DMS153 (cell line): ENCODE measurements around the gene DOCK4.
A peak's percentile ranks its signal among the peaks of the same experiment; 100 is the strongest.

ENCODE experiments used
- DNase-seq: peaks from one replicate; lab custom pipeline; 2025; lab: John Stamatoyannopoulos, UW

DOCK4 gene

GRCh38 chr7:112006071-112006470, 200.1 kb downstream of the DOCK4 start:
- DNase-seq: no peak

GRCh38 chr7:112005205-112005775, 200.9 kb downstream of the DOCK4 start:
- no peak for DNase-seq

GRCh38 chr7:112001091-112001826, 204.9 kb downstream of the DOCK4 start:
- DNase-seq: no peak

- DNase-seq: no peak
Observed at GRCh38 chr7:111998326-111998725, 207.9 kb downstream of the DOCK4 start.

GRCh38 chr7:111997546-111997945, 208.7 kb downstream of the DOCK4 start:
- no peak for DNase-seq

- DNase-seq: no peak
Observed at GRCh38 chr7:111992601-111993000, 213.6 kb downstream of the DOCK4 start.

GRCh38 chr7:111990643-111991042, 215.6 kb downstream of the DOCK4 start:
- DNase-seq: no peak

GRCh38 chr7:111987886-111988285, 218.3 kb downstream of the DOCK4 start:
- no peak for DNase-seq

- DNase-seq: no peak
Observed at GRCh38 chr7:111987115-111987826, 218.9 kb downstream of the DOCK4 start.

GRCh38 chr7:111986601-111987000, 219.6 kb downstream of the DOCK4 start:
- DNase-seq: no peak

GRCh38 chr7:111985798-111986197, 220.4 kb downstream of the DOCK4 start:
- no peak for DNase-seq

- DNase-seq: no peak
Observed at GRCh38 chr7:111982804-111983203, 223.4 kb downstream of the DOCK4 start.

- DNase-seq: no peak
Observed at GRCh38 chr7:111982133-111982532, 224.1 kb downstream of the DOCK4 start.

- DNase-seq: no peak
Observed at GRCh38 chr7:111980725-111981124, 225.5 kb downstream of the DOCK4 start.

GRCh38 chr7:111975346-111975745, 230.9 kb downstream of the DOCK4 start:
- DNase-seq: no peak

- DNase-seq: no peak
Observed at GRCh38 chr7:111960984-111961383, 245.2 kb downstream of the DOCK4 start.

GRCh38 chr7:111958896-111959295, 247.3 kb downstream of the DOCK4 start:
- DNase-seq: peak; percentile 51

GRCh38 chr7:111958431-111958830, 247.8 kb downstream of the DOCK4 start:
- DNase-seq: no peak

GRCh38 chr7:111955616-111956015, 250.6 kb downstream of the DOCK4 start:
- DNase-seq: no peak

- DNase-seq: no peak
Observed at GRCh38 chr7:111954474-111955381, 251.5 kb downstream of the DOCK4 start.

GRCh38 chr7:111954056-111954455, 252.1 kb downstream of the DOCK4 start:
- DNase-seq: no peak

- DNase-seq: peak; percentile 31
Observed at GRCh38 chr7:111953611-111954010, 252.6 kb downstream of the DOCK4 start.
